ENCODE data around the gene SVIL.
"Not testable (repeated sequence)": the region's sequence is repeated elsewhere in the genome, so short reads cannot be mapped to it uniquely, and the experiment has no call there.

Gene SVIL

GRCh38 chr10:29486433-29486832 lies 148.3 kb downstream of the SVIL start:
- no peak for TF ChIP-seq CTCF (IDR thresholded peaks at IDR 0.05; ENCODE audit: low read length, missing control alignments)
- H3K4me3 ChIP-seq (replicated peaks; ENCODE audit: low read depth, low read length): no peak overlapping the region
- no peak for DNase-seq (ENCODE audit: low read depth)

- not testable (repeated sequence) for DNase-seq (ENCODE audit: low read depth)
Observed at GRCh38 chr10:29484677-29485076, 150.1 kb downstream of the SVIL start.

GRCh38 chr10:29482591-29483431 lies 152.0 kb downstream of the SVIL start:
- no peak for TF ChIP-seq CTCF (IDR thresholded peaks at IDR 0.05; ENCODE audit: low read length, missing control alignments)

More at GRCh38 chr10:29484677-29485076, 150.1 kb downstream of the SVIL start:
- H3K4me3 ChIP-seq (replicated peaks; ENCODE audit: low read depth, low read length): not testable (repeated sequence)

GRCh38 chr10:29481906-29482440 lies 152.8 kb downstream of the SVIL start:
- no peak for TF ChIP-seq CTCF (IDR thresholded peaks at IDR 0.05; ENCODE audit: low read length, missing control alignments)
- DNase-seq (ENCODE audit: low read depth): peak; percentile 24

More at GRCh38 chr10:29482591-29483431, 152.0 kb downstream of the SVIL start:
- H3K4me3 ChIP-seq (replicated peaks; ENCODE audit: low read depth, low read length): no peak overlapping the region
- peak; percentile 63 for DNase-seq (ENCODE audit: low read depth)

GRCh38 chr10:29479981-29480954 lies 154.5 kb downstream of the SVIL start:
- no peak for DNase-seq (ENCODE audit: low read depth)
- no peak overlapping the region for H3K4me3 ChIP-seq (replicated peaks; ENCODE audit: low read depth, low read length)
- TF ChIP-seq CTCF (IDR thresholded peaks at IDR 0.05; ENCODE audit: low read length, missing control alignments): no peak

More at GRCh38 chr10:29481906-29482440, 152.8 kb downstream of the SVIL start:
- H3K4me3 ChIP-seq (replicated peaks; ENCODE audit: low read depth, low read length): no peak overlapping the region

- no peak overlapping the region for H3K4me3 ChIP-seq (replicated peaks; ENCODE audit: low read depth, low read length)
- DNase-seq (ENCODE audit: low read depth): no peak
- no peak for TF ChIP-seq CTCF (IDR thresholded peaks at IDR 0.05; ENCODE audit: low read length, missing control alignments)
Observed at GRCh38 chr10:29479081-29479925, 155.5 kb downstream of the SVIL start.

Data from fibroblast of pulmonary artery (primary cell).